Measurements from ENCODE around the gene DPP8.

DPP8 gene

GRCh38 chr15:65396965-65397317 is 120.5 kb downstream of the DPP8 start:
- DNase-seq (ENCODE audit: insufficient read length, low spot score) (no peak), FAIRE-seq (no peak)
- no peak for TF ChIP-seq POLR2A (IDR thresholded peaks at IDR 0.05; ENCODE audit: low read depth, low read length)

- no peak for TF ChIP-seq POLR2A (IDR thresholded peaks at IDR 0.05; ENCODE audit: low read depth, low read length)
- no peak for FAIRE-seq
These were observed 121.1 kb downstream of the DPP8 start for GRCh38 chr15:65396283-65396964.

DNA sequence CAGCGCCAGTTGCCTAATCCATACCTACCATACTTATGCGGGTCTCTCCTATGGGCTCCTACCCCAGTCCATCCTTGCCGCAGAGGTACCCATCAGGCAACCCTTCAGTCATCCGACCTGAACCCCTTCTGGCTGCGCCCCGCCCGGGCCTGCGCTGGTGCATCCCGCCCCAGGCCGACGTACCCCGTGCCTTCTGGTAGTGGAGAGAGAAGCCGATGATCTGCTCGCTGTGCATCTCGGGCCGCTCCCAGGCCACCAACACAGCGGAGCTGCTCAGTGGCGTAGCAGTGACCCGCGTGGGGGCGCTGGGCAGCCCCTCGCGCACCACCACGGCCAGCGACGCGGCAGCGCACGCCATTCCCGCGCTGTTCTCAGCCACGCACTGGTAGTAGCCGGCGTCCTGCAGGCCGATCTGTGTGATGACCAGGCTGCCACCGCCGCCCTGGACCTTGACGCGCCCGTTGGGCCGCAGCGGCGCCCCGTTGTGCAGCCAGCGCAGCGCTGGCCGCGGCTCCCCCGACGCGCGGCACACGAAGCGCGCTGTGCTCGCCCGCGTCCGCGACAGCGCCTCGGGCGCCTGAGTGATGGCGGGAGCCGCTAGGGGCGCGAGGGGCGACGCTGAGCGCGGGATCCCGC is 121.8 kb downstream of the DPP8 start:
- FAIRE-seq (no peak), DNase-seq (ENCODE audit: insufficient read length, low spot score) (no peak)
- no peak for TF ChIP-seq POLR2A (IDR thresholded peaks at IDR 0.05; ENCODE audit: low read depth, low read length)

More at GRCh38 chr15:65396283-65396964, 121.1 kb downstream of the DPP8 start:
- DNase-seq (ENCODE audit: insufficient read length, low spot score): no peak

DNA sequence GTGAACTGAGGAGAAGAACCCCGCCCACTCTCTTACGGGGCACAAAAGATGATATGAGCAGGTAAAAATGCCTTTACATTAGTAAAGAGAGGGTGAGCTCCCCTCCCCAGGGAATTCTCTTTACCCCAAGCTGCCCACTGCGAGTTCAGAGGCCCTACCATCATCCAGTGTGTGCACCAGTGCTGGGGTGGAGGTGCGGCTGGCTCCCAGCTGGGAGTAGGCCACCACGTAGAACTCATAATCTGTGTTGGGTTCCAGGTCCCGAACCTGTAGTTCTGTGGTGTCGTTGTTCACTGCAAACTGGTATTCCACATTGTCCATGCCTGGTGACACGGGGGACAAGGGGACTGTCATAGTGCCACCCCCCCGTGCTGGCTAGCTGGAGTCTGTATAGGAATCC is 122.6 kb downstream of the DPP8 start:
- no peak for FAIRE-seq
- no peak for TF ChIP-seq POLR2A (IDR thresholded peaks at IDR 0.05; ENCODE audit: low read depth, low read length)
- no peak for DNase-seq (ENCODE audit: insufficient read length, low spot score)

- no peak for DNase-seq (ENCODE audit: insufficient read length, low spot score)
- no peak for TF ChIP-seq POLR2A (IDR thresholded peaks at IDR 0.05; ENCODE audit: low read depth, low read length)
- FAIRE-seq: no peak
These were observed 123.2 kb downstream of the DPP8 start for GRCh38 chr15:65394280-65394789.

DNA sequence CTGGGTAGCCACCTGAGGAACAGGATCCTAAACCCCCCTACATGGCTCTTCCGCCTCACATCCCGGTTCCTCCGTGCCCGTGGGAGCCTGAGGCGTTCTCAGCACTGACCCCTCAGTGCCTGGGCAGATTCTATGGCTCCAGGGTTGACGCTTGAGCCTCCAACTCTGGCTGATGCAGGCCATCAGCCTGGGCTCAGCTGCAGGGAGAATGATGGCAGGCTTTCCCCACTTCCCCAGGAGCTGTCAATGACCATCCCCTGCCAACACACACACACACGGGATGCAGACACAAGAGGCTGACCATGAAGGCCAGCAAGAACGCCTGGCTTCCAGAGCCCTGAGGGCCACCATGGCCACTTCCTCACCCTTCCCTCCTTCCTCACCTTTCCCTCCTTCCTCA is 123.9 kb downstream of the DPP8 start:
- DNase-seq (ENCODE audit: insufficient read length, low spot score): no peak
- no peak for FAIRE-seq
- TF ChIP-seq POLR2A (IDR thresholded peaks at IDR 0.05; ENCODE audit: low read depth, low read length): no peak

- DNase-seq (ENCODE audit: insufficient read length, low spot score) (no peak), FAIRE-seq (no peak)
- TF ChIP-seq POLR2A (IDR thresholded peaks at IDR 0.05; ENCODE audit: low read depth, low read length): no peak
These were observed 124.4 kb downstream of the DPP8 start for GRCh38 chr15:65393091-65393490.
